ENCODE measurements around the gene PRRX1. TPM values are rescaled to one million over a fixed set of nuclear protein-coding genes. Genes with fewer than 3 reads are reported as not detected.

The PRRX1 gene
- total RNA-seq, 3 donors from 2014 or later: 2.1 to 4.4 (median 3.9) TPM

DNA sequence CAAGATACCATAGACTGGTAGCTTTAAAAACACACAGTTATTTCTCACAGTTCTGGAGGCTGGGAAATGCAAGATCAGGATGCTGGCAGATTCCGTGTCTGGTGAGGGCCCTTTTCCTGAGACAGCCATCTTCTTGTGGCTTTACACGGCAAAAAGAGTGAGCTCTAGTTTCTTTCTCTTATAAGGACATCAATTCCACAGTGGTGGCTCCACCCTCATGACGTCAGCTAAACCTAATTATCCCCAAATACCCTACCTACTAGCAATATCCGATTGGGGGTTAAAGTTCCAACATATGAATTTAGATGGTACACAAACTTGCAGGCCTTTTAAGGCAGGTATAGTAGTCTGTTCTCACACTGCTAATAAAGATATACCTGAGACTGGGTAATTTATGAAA lies 77.7 kb downstream of the PRRX1 start:
- intact Hi-C loops (cut with DNase I, micrococcal nuclease): no loop called here
- Histone ChIP-seq H3K4me1 (ENCODE audit: low read depth) (no peaks in the 10 kb centered on the region), H3K4me3 (no peak overlapping the region), H3K9me3 (no peaks in the 10 kb centered on the region), H3K36me3 (ENCODE audit: low read depth) (no peaks in the 10 kb centered on the region)
- no peak for ATAC-seq
- TF ChIP-seq, protein P1, sequence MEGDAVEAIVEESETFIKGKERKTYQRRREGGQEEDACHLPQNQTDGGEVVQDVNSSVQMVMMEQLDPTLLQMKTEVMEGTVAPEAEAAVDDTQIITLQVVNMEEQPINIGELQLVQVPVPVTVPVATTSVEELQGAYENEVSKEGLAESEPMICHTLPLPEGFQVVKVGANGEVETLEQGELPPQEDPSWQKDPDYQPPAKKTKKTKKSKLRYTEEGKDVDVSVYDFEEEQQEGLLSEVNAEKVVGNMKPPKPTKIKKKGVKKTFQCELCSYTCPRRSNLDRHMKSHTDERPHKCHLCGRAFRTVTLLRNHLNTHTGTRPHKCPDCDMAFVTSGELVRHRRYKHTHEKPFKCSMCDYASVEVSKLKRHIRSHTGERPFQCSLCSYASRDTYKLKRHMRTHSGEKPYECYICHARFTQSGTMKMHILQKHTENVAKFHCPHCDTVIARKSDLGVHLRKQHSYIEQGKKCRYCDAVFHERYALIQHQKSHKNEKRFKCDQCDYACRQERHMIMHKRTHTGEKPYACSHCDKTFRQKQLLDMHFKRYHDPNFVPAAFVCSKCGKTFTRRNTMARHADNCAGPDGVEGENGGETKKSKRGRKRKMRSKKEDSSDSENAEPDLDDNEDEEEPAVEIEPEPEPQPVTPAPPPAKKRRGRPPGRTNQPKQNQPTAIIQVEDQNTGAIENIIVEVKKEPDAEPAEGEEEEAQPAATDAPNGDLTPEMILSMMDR (IDR thresholded peaks at IDR 0.05): no peak
- DNase-seq: no peak

DNA sequence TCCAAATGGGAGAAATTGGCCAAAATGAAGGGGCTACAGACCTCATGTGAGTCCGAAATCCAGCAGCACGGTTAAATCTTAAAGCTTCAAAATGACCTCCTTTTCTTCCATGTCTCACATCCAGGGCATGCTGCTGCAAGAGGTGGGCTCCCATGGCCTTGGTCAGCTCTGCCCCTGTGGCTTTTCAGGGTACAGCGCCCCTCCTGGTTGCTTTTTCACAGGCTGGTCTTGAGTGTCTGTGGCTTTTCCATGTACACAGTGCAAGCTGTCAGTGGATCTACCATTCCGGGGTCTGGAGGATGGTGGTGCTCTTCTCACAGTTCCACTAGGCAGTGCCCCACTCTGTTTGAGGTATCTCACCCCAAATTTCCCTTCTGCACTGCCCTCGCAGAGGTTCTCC lies 78.7 kb downstream of the PRRX1 start:
- ATAC-seq: no peak
- intact Hi-C loops (cut with DNase I, micrococcal nuclease): no loop called here
- TF ChIP-seq, protein P1 (IDR thresholded peaks at IDR 0.05): no peak
- no peaks in the 10 kb centered on the region for H3K4me1 ChIP-seq (ENCODE audit: low read depth)
- H3K36me3 ChIP-seq (ENCODE audit: low read depth): no peaks in the 10 kb centered on the region
- H3K9me3 ChIP-seq: no peaks in the 10 kb centered on the region
- no peak overlapping the region for H3K4me3 ChIP-seq
- DNase-seq: no peak

DNA sequence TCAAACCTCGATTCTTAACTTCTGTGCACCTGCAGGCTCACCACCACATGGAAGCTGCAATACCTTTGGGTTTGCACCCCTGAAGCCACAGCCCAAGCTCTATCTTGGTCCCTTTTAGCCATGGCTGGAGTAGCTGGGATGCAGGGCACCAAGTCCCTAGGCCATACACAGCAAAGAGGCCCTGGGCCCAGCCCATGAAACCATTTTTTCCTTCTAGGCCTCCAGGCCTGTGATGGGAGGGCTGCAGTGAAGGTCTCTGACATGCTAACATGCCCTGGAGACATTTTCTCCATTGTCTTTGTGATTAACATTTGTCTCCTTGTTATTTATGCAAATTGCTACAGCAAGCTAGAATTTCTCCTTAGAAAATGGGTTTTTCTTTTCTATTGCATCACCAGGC lies 79.2 kb downstream of the PRRX1 start:
- DNase-seq (no peak), ATAC-seq (no peak)
- TF ChIP-seq, protein P1 (IDR thresholded peaks at IDR 0.05): no peak
- H3K36me3 ChIP-seq (ENCODE audit: low read depth): no peaks in the 10 kb centered on the region
- intact Hi-C loops (cut with DNase I, micrococcal nuclease): no loop called here
- no peaks in the 10 kb centered on the region for H3K9me3 ChIP-seq
- no peak overlapping the region for H3K4me3 ChIP-seq
- no peaks in the 10 kb centered on the region for H3K4me1 ChIP-seq (ENCODE audit: low read depth)

GRCh38 chr1:170749549-170749948 lies 85.6 kb downstream of the PRRX1 start:
- intact Hi-C loops (cut with DNase I, micrococcal nuclease): no loop called here
- ATAC-seq (no peak), DNase-seq (no peak)
- TF ChIP-seq, protein P1 (IDR thresholded peaks at IDR 0.05): no peak
- no peaks in the 10 kb centered on the region for H3K36me3 ChIP-seq (ENCODE audit: low read depth)
- no peaks in the 10 kb centered on the region for H3K4me1 ChIP-seq (ENCODE audit: low read depth)
- no peak overlapping the region for H3K4me3 ChIP-seq
- no peaks in the 10 kb centered on the region for H3K9me3 ChIP-seq

DNA sequence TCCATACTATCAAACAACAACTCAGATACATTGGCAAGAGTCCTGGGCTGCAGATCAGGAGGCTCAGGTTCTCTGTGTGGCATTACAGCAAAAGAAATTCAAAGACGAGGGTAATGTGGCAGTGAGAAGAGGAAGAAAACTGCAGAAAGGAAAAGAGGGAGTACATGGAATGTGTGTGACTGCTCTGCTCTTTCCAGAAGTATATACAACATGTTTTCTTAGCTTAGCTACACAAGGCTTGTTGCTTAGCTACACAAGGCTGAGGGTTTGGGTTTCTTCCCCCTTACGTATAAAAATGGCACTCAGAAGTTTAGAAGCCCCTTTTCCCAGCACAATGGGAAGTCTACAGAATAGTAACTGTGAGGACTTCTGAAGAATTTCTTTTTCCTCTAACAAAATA lies 86.0 kb downstream of the PRRX1 start:
- no peak for DNase-seq
- no peak for ATAC-seq
- H3K9me3 ChIP-seq: no peaks in the 10 kb centered on the region
- H3K4me1 ChIP-seq (ENCODE audit: low read depth): no peaks in the 10 kb centered on the region
- TF ChIP-seq, protein P1 (IDR thresholded peaks at IDR 0.05): no peak
- no peaks in the 10 kb centered on the region for H3K36me3 ChIP-seq (ENCODE audit: low read depth)
- intact Hi-C loops (cut with DNase I, micrococcal nuclease): no loop called here
- no peak overlapping the region for H3K4me3 ChIP-seq

GRCh38 chr1:170755795-170756194 lies 91.9 kb downstream of the PRRX1 start:
- H3K4me3 ChIP-seq: no peak overlapping the region
- TF ChIP-seq, protein P1 (IDR thresholded peaks at IDR 0.05): no peak
- no peaks in the 10 kb centered on the region for H3K9me3 ChIP-seq
- no peak for ATAC-seq
- DNase-seq: no peak
- H3K4me1 ChIP-seq (ENCODE audit: low read depth): no peaks in the 10 kb centered on the region
- no peaks in the 10 kb centered on the region for H3K36me3 ChIP-seq (ENCODE audit: low read depth)
- intact Hi-C loops (cut with DNase I, micrococcal nuclease): no loop called here

Data from mucosa of descending colon (tissue), 3 donors.